HL-60 (cell line): Measurements from ENCODE around the gene FBXO24.

ENCODE experiments used
- DNase-seq, 2 experiments: peaks; one replicate each; pipeline ENCODE4 v3.0.0-alpha.2; 2010 to 2020; ENCODE audit warnings: low read depth in 1 of 2, low spot score in 1 of 2
- H3K27ac ChIP-seq: fragments of 250-450 bp; sonication (Bioruptor Pico); replicated peaks from 2 replicates; pipeline ENCODE4 v1.5.1; 2020; ENCODE audit warnings: mild to moderate bottlenecking, moderate library complexity
- H3K27me3 ChIP-seq: fragments of 250-450 bp; sonication (Bioruptor Pico); 2 replicates; pipeline ENCODE4 v1.5.1; 2021; ENCODE audit warnings: mild to moderate bottlenecking, moderate library complexity; ENCODE audit not compliant: insufficient read depth, poor library complexity, severe bottlenecking
- H3K4me3 ChIP-seq: replicated peaks from 2 replicates; pipeline ENCODE4 v1.5.1; 2011; ENCODE audit warnings: mild to moderate bottlenecking, control low read depth, low read length; ENCODE audit not compliant: insufficient read depth
- GABPA ChIP-seq: IDR thresholded peaks from 2 replicates; pipeline ENCODE4 v1.6.1; 2012; ENCODE audit warnings: low read depth
- POLR2AphosphoS5 ChIP-seq: IDR thresholded peaks from 2 replicates; pipeline ENCODE4 v1.6.1; 2012; ENCODE audit warnings: low read depth
- SPI1 ChIP-seq: IDR thresholded peaks from 2 replicates; pipeline ENCODE4 v1.6.1; 2012; ENCODE audit warnings: low read depth, mild to moderate bottlenecking, borderline replicate concordance
- TF ChIP-seq, protein P1 (sequence below): IDR thresholded peaks from 2 replicates; pipeline ENCODE4 v1.6.1; 2012; ENCODE audit warnings: low read depth; ENCODE audit not compliant: insufficient replicate concordance
- TF ChIP-seq, protein P2 (sequence below): IDR thresholded peaks from one replicate; pipeline ENCODE4 v1.5.1; 2011; ENCODE audit warnings: low read length, control low read depth, inconsistent platforms; ENCODE audit not compliant: insufficient read depth

The FBXO24 gene

DNA sequence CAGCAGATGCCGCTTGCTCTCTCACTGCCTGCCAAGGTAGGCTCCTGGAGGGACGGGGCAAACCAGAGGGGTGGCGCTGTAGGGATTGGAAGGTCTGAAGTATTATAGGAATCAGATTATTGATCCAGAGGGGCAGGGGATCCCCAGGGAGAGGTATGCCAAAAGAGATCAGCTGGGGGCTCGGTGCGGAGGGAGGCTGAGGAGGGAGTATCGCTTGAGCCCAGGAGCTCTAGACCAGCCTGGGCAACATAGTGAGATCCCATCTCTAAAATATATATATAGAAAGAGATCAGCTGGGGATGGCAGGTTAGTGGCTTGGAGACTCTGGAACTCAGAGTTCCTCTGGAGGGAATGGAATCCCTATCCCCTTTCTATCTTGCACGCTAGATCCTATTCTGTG lies 9.1 kb downstream of the FBXO24 start:
- no peaks in the 10 kb centered on the region for H3K27me3 ChIP-seq
- DNase-seq = no peak
- H3K27ac ChIP-seq = no peak overlapping the region
- H3K4me3 ChIP-seq = no peak overlapping the region
- TF ChIP-seq POLR2AphosphoS5 (no peak), GABPA (no peak), SPI1 (no peak)
- TF ChIP-seq, protein P1, sequence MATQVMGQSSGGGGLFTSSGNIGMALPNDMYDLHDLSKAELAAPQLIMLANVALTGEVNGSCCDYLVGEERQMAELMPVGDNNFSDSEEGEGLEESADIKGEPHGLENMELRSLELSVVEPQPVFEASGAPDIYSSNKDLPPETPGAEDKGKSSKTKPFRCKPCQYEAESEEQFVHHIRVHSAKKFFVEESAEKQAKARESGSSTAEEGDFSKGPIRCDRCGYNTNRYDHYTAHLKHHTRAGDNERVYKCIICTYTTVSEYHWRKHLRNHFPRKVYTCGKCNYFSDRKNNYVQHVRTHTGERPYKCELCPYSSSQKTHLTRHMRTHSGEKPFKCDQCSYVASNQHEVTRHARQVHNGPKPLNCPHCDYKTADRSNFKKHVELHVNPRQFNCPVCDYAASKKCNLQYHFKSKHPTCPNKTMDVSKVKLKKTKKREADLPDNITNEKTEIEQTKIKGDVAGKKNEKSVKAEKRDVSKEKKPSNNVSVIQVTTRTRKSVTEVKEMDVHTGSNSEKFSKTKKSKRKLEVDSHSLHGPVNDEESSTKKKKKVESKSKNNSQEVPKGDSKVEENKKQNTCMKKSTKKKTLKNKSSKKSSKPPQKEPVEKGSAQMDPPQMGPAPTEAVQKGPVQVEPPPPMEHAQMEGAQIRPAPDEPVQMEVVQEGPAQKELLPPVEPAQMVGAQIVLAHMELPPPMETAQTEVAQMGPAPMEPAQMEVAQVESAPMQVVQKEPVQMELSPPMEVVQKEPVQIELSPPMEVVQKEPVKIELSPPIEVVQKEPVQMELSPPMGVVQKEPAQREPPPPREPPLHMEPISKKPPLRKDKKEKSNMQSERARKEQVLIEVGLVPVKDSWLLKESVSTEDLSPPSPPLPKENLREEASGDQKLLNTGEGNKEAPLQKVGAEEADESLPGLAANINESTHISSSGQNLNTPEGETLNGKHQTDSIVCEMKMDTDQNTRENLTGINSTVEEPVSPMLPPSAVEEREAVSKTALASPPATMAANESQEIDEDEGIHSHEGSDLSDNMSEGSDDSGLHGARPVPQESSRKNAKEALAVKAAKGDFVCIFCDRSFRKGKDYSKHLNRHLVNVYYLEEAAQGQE = no peak
- TF ChIP-seq, protein P2, sequence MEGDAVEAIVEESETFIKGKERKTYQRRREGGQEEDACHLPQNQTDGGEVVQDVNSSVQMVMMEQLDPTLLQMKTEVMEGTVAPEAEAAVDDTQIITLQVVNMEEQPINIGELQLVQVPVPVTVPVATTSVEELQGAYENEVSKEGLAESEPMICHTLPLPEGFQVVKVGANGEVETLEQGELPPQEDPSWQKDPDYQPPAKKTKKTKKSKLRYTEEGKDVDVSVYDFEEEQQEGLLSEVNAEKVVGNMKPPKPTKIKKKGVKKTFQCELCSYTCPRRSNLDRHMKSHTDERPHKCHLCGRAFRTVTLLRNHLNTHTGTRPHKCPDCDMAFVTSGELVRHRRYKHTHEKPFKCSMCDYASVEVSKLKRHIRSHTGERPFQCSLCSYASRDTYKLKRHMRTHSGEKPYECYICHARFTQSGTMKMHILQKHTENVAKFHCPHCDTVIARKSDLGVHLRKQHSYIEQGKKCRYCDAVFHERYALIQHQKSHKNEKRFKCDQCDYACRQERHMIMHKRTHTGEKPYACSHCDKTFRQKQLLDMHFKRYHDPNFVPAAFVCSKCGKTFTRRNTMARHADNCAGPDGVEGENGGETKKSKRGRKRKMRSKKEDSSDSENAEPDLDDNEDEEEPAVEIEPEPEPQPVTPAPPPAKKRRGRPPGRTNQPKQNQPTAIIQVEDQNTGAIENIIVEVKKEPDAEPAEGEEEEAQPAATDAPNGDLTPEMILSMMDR = no peak

- TF ChIP-seq GABPA = no peak
- TF ChIP-seq, protein P1 = no peak
- TF ChIP-seq POLR2AphosphoS5 = no peak
- TF ChIP-seq, protein P2 = no peak
- no peak for TF ChIP-seq SPI1
- H3K27ac ChIP-seq = no peak overlapping the region
- no peak for DNase-seq
- no peaks in the 10 kb centered on the region for H3K27me3 ChIP-seq
- no peak overlapping the region for H3K4me3 ChIP-seq
These were observed 12.3 kb downstream of the FBXO24 start for GRCh38 chr7:100598425-100598824.

DNA sequence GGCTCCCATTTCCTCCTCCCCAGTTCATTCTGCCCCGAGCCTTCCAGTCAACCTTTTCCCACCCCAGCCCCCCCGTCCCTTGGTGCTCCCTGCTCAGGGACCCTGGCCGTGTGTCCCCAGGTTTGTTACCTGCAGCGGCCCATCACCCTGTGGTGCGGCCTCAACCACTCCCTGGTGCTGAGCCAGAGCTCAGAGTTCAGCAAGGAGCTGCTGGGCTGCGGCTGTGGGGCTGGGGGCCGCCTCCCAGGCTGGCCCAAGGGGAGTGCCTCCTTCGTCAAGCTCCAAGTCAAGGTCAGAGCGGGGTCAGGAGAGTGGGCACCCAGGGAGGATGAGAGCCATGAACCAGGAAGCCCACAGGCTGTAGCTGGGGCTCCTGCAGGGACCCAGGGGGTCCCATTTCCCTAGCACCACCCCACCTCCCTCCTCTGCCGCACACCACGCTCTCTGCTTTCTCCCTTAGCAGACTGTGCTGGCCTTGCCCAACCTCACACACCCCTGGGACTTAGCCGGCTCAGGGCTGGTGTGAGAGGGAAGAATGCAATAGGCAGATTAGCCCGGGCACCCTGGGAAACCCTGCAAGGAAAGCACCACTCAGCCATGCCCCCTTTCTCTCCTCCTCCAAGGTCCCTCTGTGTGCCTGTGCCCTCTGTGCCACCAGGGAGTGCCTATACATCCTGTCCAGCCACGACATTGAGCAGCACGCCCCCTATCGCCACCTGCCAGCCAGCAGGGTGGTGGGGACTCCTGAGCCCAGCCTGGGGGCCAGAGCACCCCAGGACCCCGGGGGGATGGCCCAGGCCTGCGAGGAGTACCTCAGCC lies 14.0 kb downstream of the FBXO24 start:
- no peak for DNase-seq
- TF ChIP-seq GABPA = no peak
- TF ChIP-seq, protein P2 = peak; percentile 1
- no peak overlapping the region for H3K4me3 ChIP-seq
- no peaks in the 10 kb centered on the region for H3K27me3 ChIP-seq
- no peak overlapping the region for H3K27ac ChIP-seq

DNA sequence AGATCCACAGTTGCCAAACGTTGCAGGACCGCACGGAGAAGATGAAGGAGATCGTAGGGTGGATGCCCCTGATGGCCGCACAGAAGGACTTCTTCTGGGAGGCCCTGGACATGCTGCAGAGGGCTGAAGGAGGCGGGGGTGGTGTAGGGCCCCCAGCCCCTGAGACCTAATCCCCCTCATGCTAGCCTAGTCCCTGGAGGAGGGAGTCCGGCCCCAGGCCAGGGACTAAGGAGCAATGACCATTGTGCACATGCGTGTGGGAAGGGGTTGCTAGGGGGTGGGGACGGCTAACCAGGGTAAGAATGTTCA lies 14.6 kb downstream of the FBXO24 start:
- Histone ChIP-seq H3K27ac (no peak overlapping the region), H3K27me3 (no peaks in the 10 kb centered on the region), H3K4me3 (no peak overlapping the region)
- TF ChIP-seq, protein P1 = no peak
- TF ChIP-seq, protein P2 = no peak
- no peak for TF ChIP-seq GABPA
- no peak for TF ChIP-seq SPI1
- TF ChIP-seq POLR2AphosphoS5 = no peak
- DNase-seq = no peak
